Measurements from ENCODE around the gene NSUN6.
"Not testable (repeated sequence)": the region's sequence is repeated elsewhere in the genome, so short reads cannot be mapped to it uniquely, and the experiment has no call there.

NSUN6 gene

GRCh38 chr10:18607503-18608378, 43.6 kb downstream of the NSUN6 start:
- DNase-seq, result no peak

GRCh38 chr10:18606051-18606695, 45.2 kb downstream of the NSUN6 start:
- no peak for DNase-seq

GRCh38 chr10:18601321-18601720, 50.1 kb downstream of the NSUN6 start:
- no peak for DNase-seq

- no peak for DNase-seq
Observed at GRCh38 chr10:18599392-18599791, 52.0 kb downstream of the NSUN6 start.

GRCh38 chr10:18594574-18595156, 56.7 kb downstream of the NSUN6 start:
- DNase-seq, result no peak

GRCh38 chr10:18591141-18591540, 60.2 kb downstream of the NSUN6 start:
- not testable (repeated sequence) for DNase-seq

GRCh38 chr10:18586637-18587036, 64.8 kb downstream of the NSUN6 start:
- DNase-seq, result not testable (repeated sequence)

GRCh38 chr10:18583575-18584270, 67.7 kb downstream of the NSUN6 start:
- no peak for DNase-seq

GRCh38 chr10:18582803-18583202, 68.6 kb downstream of the NSUN6 start:
- DNase-seq, result no peak

GRCh38 chr10:18577823-18578685, 73.3 kb downstream of the NSUN6 start:
- no peak for DNase-seq

- no peak for DNase-seq
Observed at GRCh38 chr10:18576586-18576985, 74.8 kb downstream of the NSUN6 start.

- DNase-seq, result no peak
Observed at GRCh38 chr10:18572959-18573561, 78.3 kb downstream of the NSUN6 start.

GRCh38 chr10:18571780-18572179, 79.6 kb downstream of the NSUN6 start:
- DNase-seq, result no peak

GRCh38 chr10:18571076-18571475, 80.3 kb downstream of the NSUN6 start:
- DNase-seq, result no peak

- DNase-seq, result not testable (repeated sequence)
Observed at GRCh38 chr10:18570386-18570785, 81.0 kb downstream of the NSUN6 start.

GRCh38 chr10:18567343-18567856, 84.0 kb downstream of the NSUN6 start:
- DNase-seq, result no peak

- no peak for DNase-seq
Observed at GRCh38 chr10:18566177-18566576, 85.2 kb downstream of the NSUN6 start.

GRCh38 chr10:18565006-18565405, 86.4 kb downstream of the NSUN6 start:
- no peak for DNase-seq

GRCh38 chr10:18563003-18563726, 88.2 kb downstream of the NSUN6 start:
- no peak for DNase-seq

- no peak for DNase-seq
Observed at GRCh38 chr10:18561861-18562551, 89.4 kb downstream of the NSUN6 start.

Measured in central memory CD4-positive, alpha-beta T cell (primary cell).